Neural crest cell (in vitro differentiated cells): ENCODE measurements around the gene SH3BGRL2. TPM values are rescaled to one million over a fixed set of nuclear protein-coding genes. Genes with fewer than 3 reads are reported as not detected.
"Not testable (repeated sequence)": the region's sequence is repeated elsewhere in the genome, so short reads cannot be mapped to it uniquely, and the experiment has no call there.

ENCODE experiments used
- DNase-seq: peaks from one replicate; pipeline ENCODE4 v3.0.0; 2021; ENCODE audit warnings: low read depth, mixed read lengths, low spot score
- H3K27ac Mint-ChIP-seq: one replicate; pipeline ENCODE4 v1.8.0; 2021; ENCODE audit warnings: mild to moderate bottlenecking, mixed read lengths; ENCODE audit not compliant: unreplicated experiment
- H3K27me3 Mint-ChIP-seq: 2 replicates; pipeline ENCODE4 v1.8.0; 2021; ENCODE audit warnings: low read depth, mild to moderate bottlenecking, mixed read lengths
- H3K36me3 Mint-ChIP-seq: 2 replicates; pipeline ENCODE4 v1.8.0; 2021; ENCODE audit warnings: low read depth, mild to moderate bottlenecking, mixed read lengths
- H3K4me1 Mint-ChIP-seq: 2 replicates; pipeline ENCODE4 v1.8.0; 2021; ENCODE audit warnings: mixed read lengths
- H3K4me3 Mint-ChIP-seq: one replicate; pipeline ENCODE4 v1.8.0; 2021; ENCODE audit warnings: mild to moderate bottlenecking, mixed read lengths
- H3K9me3 Mint-ChIP-seq: 2 replicates; pipeline ENCODE4 v1.8.0; 2021; ENCODE audit warnings: mixed read lengths
- CTCF ChIP-seq: fragments of 200-600 bp; sonication (generic); conservative IDR thresholded peaks from 2 replicates; pipeline ENCODE4 v1.5.0; 2021; ENCODE audit warnings: antibody characterized with exemption, mild to moderate bottlenecking
- total RNA-seq: library from RNA; stranded (reverse); gene quantifications from 2 replicates; pipeline ENCODE4 v1.2.1, GENCODE V29; 2021

Gene SH3BGRL2
- total RNA-seq, 1 donor from 2014 or later, result 11.1 TPM

DNA sequence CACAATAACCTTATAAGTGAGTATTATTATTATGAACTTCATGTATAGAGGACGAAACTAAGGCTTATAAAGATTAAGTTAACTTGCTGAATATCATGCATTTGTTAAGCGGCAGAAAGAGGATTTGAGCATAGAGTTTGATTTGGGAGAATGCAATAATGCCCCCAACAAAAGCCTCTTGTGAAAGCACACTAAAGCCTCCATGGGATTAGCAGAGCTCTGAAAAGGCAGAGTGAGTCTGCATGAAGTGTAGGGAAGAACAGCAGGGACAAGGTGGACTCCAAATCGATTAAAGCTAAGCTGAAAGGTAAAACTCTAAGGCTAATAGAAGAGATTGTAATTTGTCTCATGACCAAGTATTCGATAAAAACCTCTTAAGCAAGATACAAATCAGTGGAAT lies 100.3 kb downstream of the SH3BGRL2 start:
- H3K27me3 Mint-ChIP-seq, result no peaks in the 10 kb centered on the region
- H3K4me1 Mint-ChIP-seq, result no peaks in the 10 kb centered on the region
- DNase-seq, result no peak
- H3K4me3 Mint-ChIP-seq, result no peak overlapping the region
- TF ChIP-seq CTCF, result no peak
- H3K36me3 Mint-ChIP-seq, result no peaks in the 10 kb centered on the region
- H3K9me3 Mint-ChIP-seq, result no peaks in the 10 kb centered on the region
- H3K27ac Mint-ChIP-seq, result no peak overlapping the region

DNA sequence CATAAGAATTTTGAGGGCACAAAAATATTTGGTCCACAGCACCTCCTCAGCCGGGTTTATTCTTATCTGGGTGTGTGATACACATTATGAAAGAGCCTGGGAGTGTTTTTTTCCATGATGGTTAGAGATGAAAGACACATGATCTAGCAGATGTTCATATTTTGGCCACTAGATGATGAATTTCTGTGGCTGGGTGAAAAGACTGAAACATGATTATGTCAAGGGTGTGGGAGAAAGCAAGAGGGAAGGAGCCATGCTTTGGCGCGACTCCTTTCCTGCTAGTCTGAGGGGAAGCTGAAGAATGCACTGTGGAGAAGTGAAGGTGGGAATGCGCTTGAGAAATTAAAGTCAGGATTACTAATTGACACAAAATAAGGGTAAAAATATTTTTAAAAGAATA lies 102.3 kb downstream of the SH3BGRL2 start:
- peaks cover 6% of the 10 kb centered on the region for H3K4me1 Mint-ChIP-seq
- TF ChIP-seq CTCF, result no peak

DNA sequence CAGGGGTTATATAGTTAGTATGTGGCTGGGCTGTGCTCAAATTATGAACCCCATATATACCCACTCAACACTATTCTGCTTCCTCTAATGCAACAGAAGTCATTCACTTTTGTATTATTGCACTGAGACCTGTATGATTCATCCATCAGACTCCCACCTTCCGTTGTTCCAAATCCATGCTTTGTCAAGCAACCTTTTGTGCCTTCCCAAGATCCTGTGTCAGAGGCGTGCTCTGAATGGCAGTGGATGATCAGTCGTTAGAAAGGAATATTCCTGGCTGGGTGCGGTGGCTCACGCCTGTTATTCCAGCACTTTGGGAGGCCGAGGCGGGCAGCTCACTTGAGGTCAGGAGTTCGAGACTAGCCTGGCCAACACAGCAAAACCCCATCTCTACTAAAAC lies 103.2 kb downstream of the SH3BGRL2 start:
- Mint-ChIP-seq H3K4me1 (peaks cover 6% of the 10 kb centered on the region), H3K9me3 (no peaks in the 10 kb centered on the region), H3K27ac (no peak overlapping the region), H3K4me3 (no peak overlapping the region), H3K36me3 (no peaks in the 10 kb centered on the region), H3K27me3 (no peaks in the 10 kb centered on the region)
- no peak for TF ChIP-seq CTCF
- no peak for DNase-seq

More for the DNA sequence above, 102.3 kb downstream of the SH3BGRL2 start:
- no peak for DNase-seq
- Mint-ChIP-seq H3K4me3 (no peak overlapping the region), H3K9me3 (no peaks in the 10 kb centered on the region), H3K27ac (peak overlapping the region; percentile 30), H3K27me3 (no peaks in the 10 kb centered on the region), H3K36me3 (no peaks in the 10 kb centered on the region)

GRCh38 chr6:79735183-79735582 lies 104.1 kb downstream of the SH3BGRL2 start:
- H3K27ac Mint-ChIP-seq, result no peak overlapping the region
- no peak for TF ChIP-seq CTCF
- H3K27me3 Mint-ChIP-seq, result no peaks in the 10 kb centered on the region
- no peak for DNase-seq
- no peaks in the 10 kb centered on the region for H3K36me3 Mint-ChIP-seq
- H3K4me3 Mint-ChIP-seq, result no peak overlapping the region
- H3K4me1 Mint-ChIP-seq, result peaks cover 6% of the 10 kb centered on the region
- H3K9me3 Mint-ChIP-seq, result no peaks in the 10 kb centered on the region

DNA sequence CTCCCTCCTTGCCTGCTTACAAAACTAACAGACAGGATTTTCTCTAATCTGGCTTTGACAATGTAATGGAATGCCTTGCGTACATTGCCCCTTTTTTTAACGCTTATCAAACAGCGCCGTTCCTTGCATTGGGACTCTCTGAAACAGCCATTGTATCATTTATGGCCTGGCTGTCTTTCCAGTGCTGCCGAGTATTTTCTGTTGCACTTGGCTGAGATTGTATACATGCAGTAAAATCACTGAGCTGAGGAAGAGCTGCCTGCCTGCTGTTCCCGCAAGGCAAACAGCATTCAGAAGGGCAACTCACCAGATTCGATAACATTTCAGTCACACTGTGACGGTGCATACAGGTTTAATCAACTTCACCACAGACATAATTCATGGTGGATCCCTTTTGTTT lies 106.0 kb downstream of the SH3BGRL2 start:
- Mint-ChIP-seq H3K4me3 (no peak overlapping the region), H3K9me3 (no peaks in the 10 kb centered on the region), H3K4me1 (peaks cover 6% of the 10 kb centered on the region), H3K36me3 (no peaks in the 10 kb centered on the region), H3K27ac (peak overlapping the region; percentile 0), H3K27me3 (no peaks in the 10 kb centered on the region)
- TF ChIP-seq CTCF, result no peak
- DNase-seq, result no peak

DNA sequence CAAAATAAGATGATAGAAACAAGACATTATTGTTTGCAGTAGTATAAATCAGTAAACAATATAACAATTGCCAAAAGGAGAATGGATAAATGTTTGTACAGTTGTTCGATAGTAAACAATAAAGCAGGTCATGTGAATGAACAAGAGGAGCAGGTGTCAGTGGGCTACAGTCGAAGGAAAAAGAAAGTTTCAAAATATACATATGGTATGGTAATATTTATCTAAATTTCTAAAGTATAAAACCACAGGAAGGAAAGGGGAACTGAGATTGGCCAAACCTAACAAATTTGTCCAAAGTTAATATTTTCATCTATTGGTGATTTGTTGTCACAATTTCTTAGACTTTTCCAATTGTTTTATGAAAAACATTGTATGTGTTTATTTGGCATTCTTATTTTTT lies 110.9 kb downstream of the SH3BGRL2 start:
- H3K4me3 Mint-ChIP-seq, result no peak overlapping the region
- DNase-seq, result no peak
- peaks cover 5% of the 10 kb centered on the region for H3K9me3 Mint-ChIP-seq
- H3K4me1 Mint-ChIP-seq, result peaks cover 4% of the 10 kb centered on the region
- peaks cover 10% of the 10 kb centered on the region for H3K36me3 Mint-ChIP-seq
- TF ChIP-seq CTCF, result no peak
- no peaks in the 10 kb centered on the region for H3K27me3 Mint-ChIP-seq
- H3K27ac Mint-ChIP-seq, result no peak overlapping the region

GRCh38 chr6:79745282-79745681 lies 114.2 kb downstream of the SH3BGRL2 start:
- H3K27ac Mint-ChIP-seq, H3K4me1 Mint-ChIP-seq, H3K27me3 Mint-ChIP-seq, DNase-seq, H3K4me3 Mint-ChIP-seq, H3K9me3 Mint-ChIP-seq: not testable (repeated sequence)
- peaks cover 10% of the 10 kb centered on the region for H3K36me3 Mint-ChIP-seq

- not testable (repeated sequence) for H3K27me3 Mint-ChIP-seq, H3K4me1 Mint-ChIP-seq, DNase-seq, H3K9me3 Mint-ChIP-seq, H3K27ac Mint-ChIP-seq, H3K4me3 Mint-ChIP-seq
- H3K36me3 Mint-ChIP-seq, result peaks cover 10% of the 10 kb centered on the region
These were observed 115.2 kb downstream of the SH3BGRL2 start for GRCh38 chr6:79746325-79746724.
